CD4-positive, alpha-beta T cell treated with Interleukin-6 for 4 hours (primary cell): ENCODE results near the gene MYO1E.
"Not testable (repeated sequence)": the region's sequence is repeated elsewhere in the genome, so short reads cannot be mapped to it uniquely, and the experiment has no call there.

Experiments
- DNase-seq: peaks from one replicate; pipeline ENCODE4 v3.0.0-alpha.2; 2020; ENCODE audit warnings: mixed read lengths

MYO1E gene

GRCh38 chr15:59180945-59181600 lies 191.6 kb downstream of the MYO1E start:
- no peak for DNase-seq

GRCh38 chr15:59179717-59180116 lies 193.0 kb downstream of the MYO1E start:
- no peak for DNase-seq

- DNase-seq, result no peak
These were observed 194.4 kb downstream of the MYO1E start for GRCh38 chr15:59178151-59178695.

GRCh38 chr15:59177317-59177660 lies 195.4 kb downstream of the MYO1E start:
- no peak for DNase-seq

- no peak for DNase-seq
These were observed 195.9 kb downstream of the MYO1E start for GRCh38 chr15:59176653-59177316.

GRCh38 chr15:59174835-59175831 lies 197.5 kb downstream of the MYO1E start:
- peak; percentile 6 for DNase-seq

- no peak for DNase-seq
These were observed 198.4 kb downstream of the MYO1E start for GRCh38 chr15:59174151-59174834.

GRCh38 chr15:59173194-59173593 lies 199.5 kb downstream of the MYO1E start:
- DNase-seq, result no peak

GRCh38 chr15:59172289-59172901 lies 200.3 kb downstream of the MYO1E start:
- DNase-seq, result no peak

- no peak for DNase-seq
These were observed 201.6 kb downstream of the MYO1E start for GRCh38 chr15:59171067-59171397.

GRCh38 chr15:59170295-59171066 lies 202.2 kb downstream of the MYO1E start:
- DNase-seq, result no peak

- DNase-seq, result no peak
These were observed 203.4 kb downstream of the MYO1E start for GRCh38 chr15:59169251-59169708.

GRCh38 chr15:59168536-59168935 lies 204.1 kb downstream of the MYO1E start:
- DNase-seq, result no peak

GRCh38 chr15:59166601-59167265 lies 205.9 kb downstream of the MYO1E start:
- no peak for DNase-seq

- DNase-seq, result no peak
These were observed 206.5 kb downstream of the MYO1E start for GRCh38 chr15:59166166-59166565.

GRCh38 chr15:59165726-59166125 lies 206.9 kb downstream of the MYO1E start:
- DNase-seq, result no peak

- not testable (repeated sequence) for DNase-seq
These were observed 210.6 kb downstream of the MYO1E start for GRCh38 chr15:59162080-59162479.

- peak; percentile 21 for DNase-seq
These were observed 211.6 kb downstream of the MYO1E start for GRCh38 chr15:59160880-59161593.

GRCh38 chr15:59159210-59159609 lies 213.5 kb downstream of the MYO1E start:
- DNase-seq, result no peak

- DNase-seq, result no peak
These were observed 214.0 kb downstream of the MYO1E start for GRCh38 chr15:59158701-59159034.
